Endothelial cell of umbilical vein (primary cell): Measurements from ENCODE around the gene KLC1. TPM values are rescaled to one million over a fixed set of nuclear protein-coding genes. Genes with fewer than 3 reads are reported as not detected.

Source experiments
- BruUV-seq: library from RNA; stranded (reverse); fragments of 400-500 nt; replicated peaks from 2 replicates; lab custom pipeline; 2021; lab: Mats Ljungman, UMichigan
- CTCF ChIA-PET: fragments of 300-600, 350-600 bp; sonication (Branson Sonifier 250); formaldehyde crosslinking; loops from one replicate; lab custom pipeline; 2021; ENCODE audit warnings: antibody characterized with exemption, inconsistent platforms; lab: Charles Lee
- POLR2A ChIA-PET: fragments of 300-600, 350-600 bp; sonication (Branson Sonifier 250); formaldehyde crosslinking; loops from one replicate; lab custom pipeline; 2021; ENCODE audit warnings: antibody characterized with exemption, inconsistent platforms; lab: Charles Lee
- DNase-seq: peaks from one replicate; pipeline ENCODE4 v3.0.0-alpha.2; 2011; ENCODE audit warnings: low read depth, low spot score
- FAIRE-seq: peaks from 2 replicates; lab custom pipeline; 2011; peaks lifted over from hg19 to GRCh38; lab: Jason Lieb, UNC
- H2AFZ ChIP-seq: 2 replicates; pipeline ENCODE4 v1.6.0; 2012; ENCODE audit warnings: low read depth, low read length, control low read depth, inconsistent platforms
- H3K27ac ChIP-seq: 2 replicates; pipeline ENCODE4 v1.5.1; 2011; ENCODE audit warnings: low read depth, mild to moderate bottlenecking, control low read depth, low read length, moderate library complexity; ENCODE audit not compliant: insufficient read depth
- H3K27me3 ChIP-seq, 2 experiments: 2 replicates each; pipeline versions ENCODE4 v1.6.0 to v1.6.1; 2011; ENCODE audit warnings: low read length in 2 of 2, mixed read lengths in 1 of 2; ENCODE audit not compliant: control insufficient read depth in 2 of 2, insufficient read depth in 2 of 2
- H3K36me3 ChIP-seq, 2 experiments: 2 replicates in 1 of 2; 3 replicates in 1 of 2; pipeline ENCODE4 v1.5.1; 2011; ENCODE audit warnings: low read length in 2 of 2, mild to moderate bottlenecking in 1 of 2, moderate library complexity in 1 of 2; ENCODE audit not compliant: control insufficient read depth in 2 of 2, insufficient read depth in 2 of 2; ENCODE audit errors: extremely low read depth in 1 of 2
- H3K4me1 ChIP-seq: 3 replicates; pipeline ENCODE4 v1.5.1; 2011; ENCODE audit warnings: mild to moderate bottlenecking, low read length; ENCODE audit not compliant: control insufficient read depth, insufficient read depth; ENCODE audit errors: extremely low read depth
- H3K4me2 ChIP-seq: 2 replicates; pipeline ENCODE4 v1.6.1; 2011; ENCODE audit warnings: low read length, control low read depth, mixed read lengths; ENCODE audit not compliant: insufficient read depth
- H3K4me3 ChIP-seq, 3 experiments: fragments of 200-600 bp in 1 of 3; sonication (generic), shearing (Covaris generic) in 1 of 3; replicated peaks in 1 of 3; 2 replicates each; pipeline ENCODE4 v1.5.1; 2011 to 2016; ENCODE audit warnings: control low read depth in 3 of 3, low read length in 3 of 3, mild to moderate bottlenecking in 2 of 3, inconsistent platforms in 1 of 3, low read depth in 1 of 3, moderate library complexity in 1 of 3; ENCODE audit not compliant: insufficient read depth in 1 of 3
- H3K79me2 ChIP-seq: 2 replicates; pipeline ENCODE4 v1.6.0; 2012; ENCODE audit warnings: low read length, inconsistent platforms; ENCODE audit not compliant: control insufficient read depth, insufficient read depth
- H3K9ac ChIP-seq: replicated peaks from 2 replicates; pipeline ENCODE3; 2011; ENCODE audit warnings: low read length, control low read depth; ENCODE audit not compliant: insufficient read depth; ENCODE audit errors: extremely low read depth
- H3K9me1 ChIP-seq: replicated peaks from 3 replicates; pipeline ENCODE4 v1.6.0; 2011; ENCODE audit warnings: mild to moderate bottlenecking, low read length; ENCODE audit not compliant: control insufficient read depth, insufficient read depth; ENCODE audit errors: extremely low read depth
- H3K9me3 ChIP-seq: replicated peaks from 2 replicates; pipeline ENCODE4 v1.5.1; 2012; ENCODE audit warnings: low read length, inconsistent platforms; ENCODE audit not compliant: control insufficient read depth, insufficient read depth
- H4K20me1 ChIP-seq: replicated peaks from 2 replicates; pipeline ENCODE3; 2011; ENCODE audit warnings: mild to moderate bottlenecking, low read length; ENCODE audit not compliant: control insufficient read depth, insufficient read depth; ENCODE audit errors: extremely low read depth
- CTCF ChIP-seq, 2 donors: IDR thresholded peaks; 1 replicate in 1 of 2; 2 replicates in 1 of 2; pipeline ENCODE4 v1.5.1; 2011; ENCODE audit warnings: low read length in 2 of 2, mild to moderate bottlenecking in 2 of 2, moderate library complexity in 2 of 2, control low read depth in 1 of 2, inconsistent platforms in 1 of 2, low read depth in 1 of 2; ENCODE audit not compliant: insufficient read depth in 1 of 2; ENCODE audit errors: extremely low read depth in 1 of 2
- EZH2 ChIP-seq: IDR thresholded peaks from 2 replicates; pipeline ENCODE4 v1.6.1; 2012; ENCODE audit warnings: borderline replicate concordance, low read depth, mild to moderate bottlenecking, moderate library complexity, low read length, inconsistent platforms; ENCODE audit not compliant: severe bottlenecking
- FOS ChIP-seq: IDR thresholded peaks from 2 replicates; pipeline ENCODE4 v1.6.1; 2011; ENCODE audit warnings: mild to moderate bottlenecking, low read length, moderate library complexity, borderline replicate concordance; ENCODE audit not compliant: insufficient read depth
- GATA2 ChIP-seq: IDR thresholded peaks from 2 replicates; pipeline ENCODE4 v1.7.0; 2011; ENCODE audit warnings: low read depth, mild to moderate bottlenecking, moderate library complexity, mixed read lengths, low read length; ENCODE audit not compliant: insufficient read length, insufficient read depth
- JUN ChIP-seq: IDR thresholded peaks from 2 replicates; pipeline ENCODE4 v1.6.1; 2011; ENCODE audit warnings: borderline replicate concordance, low read depth; ENCODE audit not compliant: insufficient read length, insufficient read depth
- MAX ChIP-seq: IDR thresholded peaks from 2 replicates; pipeline ENCODE4 v1.6.1; 2011; ENCODE audit not compliant: insufficient read depth, insufficient read length
- MYC ChIP-seq: IDR thresholded peaks from one replicate; pipeline ENCODE4 v1.6.1; 2011; ENCODE audit warnings: mild to moderate bottlenecking, low read depth, low read length
- POLR2A ChIP-seq: IDR thresholded peaks from 2 replicates; pipeline ENCODE4 v1.6.1; 2012; ENCODE audit warnings: low read depth, mild to moderate bottlenecking, control low read depth, low read length
- POLR2AphosphoS5 ChIP-seq: IDR thresholded peaks from 2 replicates; pipeline ENCODE4 v1.6.1; 2012; ENCODE audit warnings: low read depth, mild to moderate bottlenecking, control low read depth, low read length, moderate library complexity; ENCODE audit not compliant: insufficient read depth
- dilution Hi-C: fragments of 300-500 bp; cut with MboI; formaldehyde crosslinking; loops from one replicate; pipeline ENCODE4 v1.15.0; 2019; ENCODE audit warnings: low sequenced_read_pairs; ENCODE audit not compliant: extremely low pct_ligation_motif_present
- intact Hi-C: fragments of 100-400 bp; cut with micrococcal nuclease; formaldehyde crosslinking; loops from one replicate; pipeline ENCODE4 v1.10.0; 2022
- polyA plus RNA-seq, 4 experiments: library from polyadenylated mRNA; depleted of rRNA in 3 of 4; stranded (reverse) in 3 of 4; unstranded in 1 of 4; fragments of >200 nt; gene quantifications; 2 replicates each; pipeline versions ENCODE4 v1.2.1 to v1.2.3, GENCODE V29; 2011 to 2012; ENCODE audit warnings: missing spikeins in 1 of 4
- total RNA-seq: library from RNA; stranded (reverse); gene quantifications from 2 replicates; pipeline ENCODE4 v1.2.3, GENCODE V29; 2021

Gene KLC1
- total and polyA plus RNA-seq, 2 donors (not counting 3 experiments of a cell fraction or from before 2014, with no cell fraction given), result 124 to 233 TPM

GRCh38 chr14:103728721-103729120 is 99.7 kb downstream of the KLC1 start:
- no peaks in the 10 kb centered on the region for H3K9me3 ChIP-seq
- FAIRE-seq (no peak), DNase-seq (no peak)
- TF ChIP-seq POLR2AphosphoS5 (no peak), POLR2A (no peak), MYC (no peak), MAX (no peak), JUN (no peak), CTCF (IDR thresholded peaks at IDR 0.05; ENCODE audit: extremely low read depth in 1 of 2, insufficient read depth in 1 of 2, low read depth in 1 of 2, low read length in 2 of 2) (no peak), GATA2 (no peak), FOS (no peak), EZH2 (no peak)
- CTCF ChIA-PET, result no interaction called here
- dilution Hi-C loops (no loop called here), intact Hi-C loops (no loop called here)
- H3K79me2 ChIP-seq, result peaks cover 20% of the 10 kb centered on the region
- H3K4me1 ChIP-seq, result no peaks in the 10 kb centered on the region
- no peak overlapping the region for H3K4me2 ChIP-seq
- peaks cover 0 to 35% of the 10 kb centered on the region in 2 experiments for H3K36me3 ChIP-seq
- no peaks in the 10 kb centered on the region for H4K20me1 ChIP-seq
- H3K9ac ChIP-seq, result no peak overlapping the region
- H3K4me3 ChIP-seq, result no peak overlapping the region
- BruUV-seq, result no TSS peak
- no peak overlapping the region for H2AFZ ChIP-seq
- POLR2A ChIA-PET, result no interaction called here
- H3K27ac ChIP-seq, result no peak overlapping the region
- H3K27me3 ChIP-seq, result no peaks in the 10 kb centered on the region
- H3K9me1 ChIP-seq, result no peaks in the 10 kb centered on the region
